Measurements from ENCODE around the gene CBLN3.

CBLN3 gene

DNA sequence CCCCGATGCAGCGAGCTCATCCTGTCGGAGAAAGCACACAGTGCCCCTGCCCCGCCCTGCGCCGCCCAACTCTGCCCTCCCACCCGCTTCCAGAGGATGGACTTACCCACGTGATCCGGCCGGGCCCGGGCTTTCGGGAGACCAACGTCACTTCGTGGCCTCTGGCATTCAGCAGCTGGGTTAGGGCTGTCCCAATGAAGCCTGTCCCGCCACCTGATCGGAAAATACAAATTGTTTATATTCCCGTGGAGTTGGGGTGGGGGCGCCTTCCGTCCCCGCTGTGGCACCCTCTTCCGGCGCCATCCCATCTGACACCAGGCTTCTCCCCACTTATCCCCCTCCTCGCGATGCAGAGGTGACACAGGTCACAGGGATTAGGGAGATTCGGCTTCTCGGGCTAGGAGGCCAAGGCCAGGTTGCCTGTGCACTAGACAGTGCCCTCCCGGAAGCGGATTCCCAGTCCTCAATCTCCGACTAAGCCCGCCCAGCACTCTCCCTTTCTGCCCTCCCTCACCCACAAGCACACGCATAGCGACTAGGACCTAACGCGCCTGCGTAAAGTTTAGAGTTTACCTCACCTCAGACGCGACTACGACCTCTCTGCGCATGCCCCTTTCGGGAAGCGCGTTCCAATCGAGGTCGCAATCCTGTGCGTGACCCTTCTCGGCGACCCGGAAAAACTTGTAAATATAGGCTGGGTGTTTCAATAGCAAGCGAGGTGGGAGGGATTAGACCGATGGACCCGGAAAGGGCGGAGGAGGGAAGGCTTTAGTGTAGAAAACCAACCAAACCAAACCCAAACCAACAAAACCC lies 13.0 kb upstream of the CBLN3 start, which contains the start of gene SDR39U1 (continued):
- TF ChIP-seq ZNF701 (tag by site-specific recombination; IDR thresholded peaks at IDR 0.05), result no peak
- no peak for TF ChIP-seq SETDB1 (IDR thresholded peaks at IDR 0.05; ENCODE audit: insufficient read length, low read length)
- TF ChIP-seq ZNF530 (tag by site-specific recombination; IDR thresholded peaks at IDR 0.05; ENCODE audit: low read depth), result no peak
- TF ChIP-seq ZNF214 (tag by site-specific recombination; IDR thresholded peaks at IDR 0.05; ENCODE audit: borderline replicate concordance), result no peak
- TF ChIP-seq KLF7 (tag by site-specific recombination; IDR thresholded peaks at IDR 0.05; ENCODE audit: borderline replicate concordance), result peak; percentile 62
- no peak for TF ChIP-seq ZNF266 (tag by site-specific recombination; IDR thresholded peaks at IDR 0.05; ENCODE audit: low read depth)
- no peak for TF ChIP-seq ZNF202 (tag by site-specific recombination; IDR thresholded peaks at IDR 0.05; ENCODE audit: borderline replicate concordance)
- TF ChIP-seq ZBTB6 (tag by site-specific recombination; IDR thresholded peaks at IDR 0.05), result no peak
- TF ChIP-seq, protein P1, sequence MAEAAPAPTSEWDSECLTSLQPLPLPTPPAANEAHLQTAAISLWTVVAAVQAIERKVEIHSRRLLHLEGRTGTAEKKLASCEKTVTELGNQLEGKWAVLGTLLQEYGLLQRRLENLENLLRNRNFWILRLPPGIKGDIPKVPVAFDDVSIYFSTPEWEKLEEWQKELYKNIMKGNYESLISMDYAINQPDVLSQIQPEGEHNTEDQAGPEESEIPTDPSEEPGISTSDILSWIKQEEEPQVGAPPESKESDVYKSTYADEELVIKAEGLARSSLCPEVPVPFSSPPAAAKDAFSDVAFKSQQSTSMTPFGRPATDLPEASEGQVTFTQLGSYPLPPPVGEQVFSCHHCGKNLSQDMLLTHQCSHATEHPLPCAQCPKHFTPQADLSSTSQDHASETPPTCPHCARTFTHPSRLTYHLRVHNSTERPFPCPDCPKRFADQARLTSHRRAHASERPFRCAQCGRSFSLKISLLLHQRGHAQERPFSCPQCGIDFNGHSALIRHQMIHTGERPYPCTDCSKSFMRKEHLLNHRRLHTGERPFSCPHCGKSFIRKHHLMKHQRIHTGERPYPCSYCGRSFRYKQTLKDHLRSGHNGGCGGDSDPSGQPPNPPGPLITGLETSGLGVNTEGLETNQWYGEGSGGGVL (tag by site-specific recombination; IDR thresholded peaks at IDR 0.05), result peak; percentile 61
- TF ChIP-seq ZNF391 (tag by site-specific recombination; IDR thresholded peaks at IDR 0.05; ENCODE audit: borderline replicate concordance, low read depth), result no peak
- no peak for TF ChIP-seq ZNF792 (tag by site-specific recombination; IDR thresholded peaks at IDR 0.05)
- TF ChIP-seq ZNF26 (tag by site-specific recombination; IDR thresholded peaks at IDR 0.05), result no peak
- TF ChIP-seq ZEB2 (tag by site-specific recombination; IDR thresholded peaks at IDR 0.05), result peak; percentile 78
- TF ChIP-seq SCRT2 (tag by site-specific recombination; IDR thresholded peaks at IDR 0.05), result no peak
- peak; percentile 84; the same call in 1 of the 2 replicates for TF ChIP-seq ZNF2 (tag by site-specific recombination; IDR thresholded peaks at IDR 0.05)
- no peak; the same call in 1 of the 2 replicates for TF ChIP-seq MZF1 (tag by site-specific recombination; IDR thresholded peaks at IDR 0.05; ENCODE audit: borderline replicate concordance)
- TF ChIP-seq AEBP2 (tag by site-specific recombination; IDR thresholded peaks at IDR 0.05; ENCODE audit: borderline replicate concordance), result no peak
- peak; percentile 76 for TF ChIP-seq ZNF10 (tag by site-specific recombination; IDR thresholded peaks at IDR 0.05)
- TF ChIP-seq ZNF140 (tag by site-specific recombination; IDR thresholded peaks at IDR 0.05), result no peak
- peak; percentile 96 for TF ChIP-seq ZBTB20 (tag by site-specific recombination; IDR thresholded peaks at IDR 0.05)
- 0 out of 2 replicates have a peak, but pooled peaks have one; percentile 58 for TF ChIP-seq ZSCAN23 (tag by site-specific recombination; IDR thresholded peaks at IDR 0.05)
- peak; percentile 88 for TF ChIP-seq ZBTB8A (tag by site-specific recombination; IDR thresholded peaks at IDR 0.05)
- TF ChIP-seq, protein P2, sequence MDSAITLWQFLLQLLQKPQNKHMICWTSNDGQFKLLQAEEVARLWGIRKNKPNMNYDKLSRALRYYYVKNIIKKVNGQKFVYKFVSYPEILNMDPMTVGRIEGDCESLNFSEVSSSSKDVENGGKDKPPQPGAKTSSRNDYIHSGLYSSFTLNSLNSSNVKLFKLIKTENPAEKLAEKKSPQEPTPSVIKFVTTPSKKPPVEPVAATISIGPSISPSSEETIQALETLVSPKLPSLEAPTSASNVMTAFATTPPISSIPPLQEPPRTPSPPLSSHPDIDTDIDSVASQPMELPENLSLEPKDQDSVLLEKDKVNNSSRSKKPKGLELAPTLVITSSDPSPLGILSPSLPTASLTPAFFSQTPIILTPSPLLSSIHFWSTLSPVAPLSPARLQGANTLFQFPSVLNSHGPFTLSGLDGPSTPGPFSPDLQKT (IDR thresholded peaks at IDR 0.05; ENCODE audit: borderline replicate concordance, low read depth, low read length), result no peak
